GM21360 (cell line): ENCODE measurements around the gene LRRK1.

Experiments
- ATAC-seq: cut with Tn5 transposase; IDR thresholded peaks from one replicate; pipeline ENCODE4 v1.9.1; 2021; ENCODE audit warnings: mild to moderate bottlenecking, moderate library complexity; ENCODE audit not compliant: unreplicated experiment

The LRRK1 gene

GRCh38 chr15:100968050-100968966, 49.2 kb downstream of the LRRK1 start:
- no peak for ATAC-seq

- ATAC-seq: no peak
These were observed 53.8 kb downstream of the LRRK1 start for GRCh38 chr15:100972975-100973350.

- no peak for ATAC-seq
These were observed 54.4 kb downstream of the LRRK1 start for GRCh38 chr15:100973351-100974111.

GRCh38 chr15:100975043-100975442, 55.9 kb downstream of the LRRK1 start:
- no peak for ATAC-seq

DNA sequence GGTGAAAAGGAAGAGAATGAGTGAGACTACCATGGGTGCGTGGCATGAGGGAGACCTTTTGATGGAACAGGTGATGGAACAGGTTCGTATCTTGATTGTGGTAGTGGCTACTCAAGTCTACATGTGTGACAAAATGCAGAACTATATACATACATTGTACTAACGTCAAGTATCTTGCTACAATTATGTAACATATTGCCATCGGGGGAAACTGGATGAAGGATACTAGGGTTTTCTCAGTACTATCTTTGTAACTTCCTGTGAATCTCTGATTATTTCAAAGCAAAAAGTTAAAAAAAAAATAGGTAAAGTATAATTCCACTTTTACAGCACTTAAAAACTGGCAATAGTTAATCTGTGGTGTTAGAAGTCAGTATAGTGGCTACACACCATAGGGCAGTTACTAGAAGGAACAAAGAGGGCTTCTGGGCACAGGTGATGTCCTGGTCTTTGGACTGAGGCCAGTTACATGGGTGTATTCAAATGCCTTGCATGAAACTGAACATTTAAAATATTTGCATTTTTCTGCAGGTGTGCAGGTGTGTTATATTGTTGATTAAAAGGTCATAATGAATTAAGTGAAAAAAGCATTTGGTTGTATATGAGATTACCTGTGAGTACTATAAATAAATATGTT, 61.4 kb downstream of the LRRK1 start:
- no peak for ATAC-seq

DNA sequence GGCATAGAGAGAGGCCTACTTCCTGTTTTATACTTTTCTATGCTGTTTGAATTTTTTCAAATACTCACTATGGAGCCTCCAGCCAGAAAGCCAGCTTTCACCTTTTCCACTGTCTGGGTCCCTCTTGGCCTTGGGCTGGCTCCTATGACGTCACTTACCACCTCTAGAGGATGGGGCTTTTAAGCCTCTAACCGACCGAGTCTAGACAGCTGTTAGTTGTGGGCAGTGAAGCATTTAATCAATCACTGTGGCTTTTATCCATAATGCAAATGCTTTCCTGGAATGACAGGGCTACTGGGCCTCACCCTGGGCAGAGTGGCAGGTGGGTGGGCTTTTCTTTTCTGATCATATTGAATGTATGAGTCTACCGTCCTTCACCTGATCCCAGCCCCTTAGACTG, 61.9 kb downstream of the LRRK1 start:
- ATAC-seq: no peak

GRCh38 chr15:100983221-100983620, 64.1 kb downstream of the LRRK1 start:
- no peak for ATAC-seq

DNA sequence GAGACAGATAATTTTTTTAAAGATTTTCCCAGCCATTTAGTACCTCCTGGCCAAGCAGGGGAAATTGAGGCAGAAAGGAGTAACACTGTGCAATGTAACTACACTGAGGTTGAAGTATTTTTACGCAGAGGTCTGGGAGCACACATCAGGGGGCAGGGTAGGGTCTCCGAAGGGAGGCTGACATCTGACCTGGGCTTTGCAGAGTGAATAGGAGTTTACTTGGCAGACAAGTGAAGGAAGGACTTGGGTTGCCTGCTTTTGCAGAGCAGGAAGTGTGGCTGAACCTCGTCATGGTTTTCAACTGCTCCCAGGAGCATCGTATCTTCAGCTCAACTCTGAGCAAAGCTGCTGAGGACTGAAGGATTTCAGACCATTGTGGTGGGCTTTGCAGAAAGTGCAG, 66.2 kb downstream of the LRRK1 start:
- ATAC-seq: no peak

- no peak for ATAC-seq
These were observed 67.2 kb downstream of the LRRK1 start for GRCh38 chr15:100986158-100986896.

DNA sequence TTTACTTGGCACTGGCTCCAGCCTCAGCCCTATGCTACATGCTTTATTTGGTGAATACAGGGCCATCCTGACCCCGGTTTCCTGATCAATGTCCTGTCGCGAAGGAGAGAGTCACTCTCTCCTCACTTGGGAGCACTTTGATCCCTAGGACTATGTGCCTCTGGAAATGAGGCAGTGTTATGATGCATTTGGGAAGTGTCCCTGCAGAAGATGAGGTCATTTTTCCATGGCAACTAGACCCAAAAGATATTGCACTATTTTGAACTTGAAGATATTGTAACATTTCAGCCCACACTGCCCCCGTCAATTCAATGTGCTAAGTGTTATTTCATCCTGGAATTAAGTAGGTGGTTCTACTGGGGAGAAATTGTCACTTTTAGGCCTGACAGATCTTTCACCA, 68.0 kb downstream of the LRRK1 start:
- no peak for ATAC-seq

DNA sequence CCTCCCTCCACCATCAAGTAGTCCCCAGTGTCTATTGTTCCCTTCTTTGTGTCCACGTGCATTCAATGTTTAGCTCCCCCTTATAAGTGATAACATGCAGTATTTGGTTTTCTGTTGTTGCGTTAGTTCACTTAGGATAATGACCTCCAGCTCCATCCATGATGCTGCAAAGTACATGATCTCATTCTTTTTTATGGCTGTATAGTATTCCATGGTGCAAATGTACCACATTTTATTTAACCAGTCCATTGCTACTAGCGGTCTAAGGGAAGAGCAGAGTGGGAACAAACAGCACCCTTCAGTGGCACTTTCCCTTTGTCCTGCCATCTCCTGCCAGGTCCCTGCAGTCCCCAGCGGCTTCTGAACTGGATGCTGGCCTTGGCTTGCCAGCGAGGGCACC, 69.1 kb downstream of the LRRK1 start:
- ATAC-seq: no peak

DNA sequence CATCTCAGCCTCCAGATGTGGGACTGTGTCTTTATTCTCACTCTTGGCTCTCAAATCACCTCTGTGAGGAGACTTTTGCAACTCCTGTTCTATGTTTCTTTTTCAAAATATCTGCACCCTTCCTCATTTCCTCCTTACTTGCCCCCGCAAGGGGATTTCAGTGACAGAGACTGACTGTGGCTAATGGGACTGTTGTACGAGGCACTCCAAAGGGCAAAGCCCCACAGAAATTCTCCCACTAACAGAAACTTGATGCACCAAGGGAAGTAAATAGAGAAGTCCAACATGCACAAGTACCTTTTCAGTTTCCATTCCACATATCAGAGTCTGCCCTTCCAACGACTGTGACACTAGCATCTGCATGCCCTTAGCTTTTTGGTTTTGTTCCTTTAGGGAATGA, 69.7 kb downstream of the LRRK1 start:
- ATAC-seq: no peak

GRCh38 chr15:100994597-100995446, 75.7 kb downstream of the LRRK1 start:
- ATAC-seq: no peak

- ATAC-seq: no peak
These were observed 76.6 kb downstream of the LRRK1 start for GRCh38 chr15:100995471-100996430.

DNA sequence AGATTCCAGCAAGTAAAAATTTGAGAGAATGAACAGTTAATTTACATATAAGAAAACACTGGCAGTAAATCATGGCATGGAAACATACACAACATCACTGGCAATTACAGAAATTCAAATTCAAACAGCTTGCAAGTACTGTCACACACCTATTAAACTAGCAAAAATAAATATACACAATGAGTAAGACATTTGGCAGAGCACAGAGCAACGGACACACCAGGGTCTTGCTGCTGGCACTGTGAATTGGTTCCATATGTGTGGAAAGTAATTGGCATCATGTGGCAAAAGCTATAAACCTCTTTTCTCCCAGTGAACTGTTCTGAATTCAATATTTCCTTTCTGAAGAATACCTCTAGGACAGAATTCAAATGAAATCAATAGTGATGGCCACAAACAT, 78.3 kb downstream of the LRRK1 start:
- no peak for ATAC-seq

DNA sequence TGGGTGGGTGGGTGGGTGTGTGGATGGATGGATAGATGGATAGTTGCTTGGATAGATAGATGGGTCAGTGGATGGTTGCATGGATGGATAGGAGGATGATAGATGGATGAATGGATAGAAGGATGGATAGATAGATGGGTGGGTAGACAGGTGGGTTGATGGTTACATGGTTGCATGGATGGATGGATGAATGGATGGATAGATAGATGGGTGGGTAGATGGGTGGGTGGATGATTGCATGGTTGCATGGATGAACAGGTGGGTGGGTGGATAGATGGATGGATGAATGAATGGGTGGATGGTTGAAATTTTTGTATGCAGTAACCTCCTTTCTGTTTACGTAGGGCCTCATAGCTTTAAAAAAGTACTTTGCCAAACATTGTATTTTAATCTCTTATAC, 79.5 kb downstream of the LRRK1 start:
- no peak for ATAC-seq

- ATAC-seq: no peak
These were observed 80.2 kb downstream of the LRRK1 start for GRCh38 chr15:100999369-100999768.

GRCh38 chr15:101000271-101000681, 81.1 kb downstream of the LRRK1 start:
- ATAC-seq: no peak

DNA sequence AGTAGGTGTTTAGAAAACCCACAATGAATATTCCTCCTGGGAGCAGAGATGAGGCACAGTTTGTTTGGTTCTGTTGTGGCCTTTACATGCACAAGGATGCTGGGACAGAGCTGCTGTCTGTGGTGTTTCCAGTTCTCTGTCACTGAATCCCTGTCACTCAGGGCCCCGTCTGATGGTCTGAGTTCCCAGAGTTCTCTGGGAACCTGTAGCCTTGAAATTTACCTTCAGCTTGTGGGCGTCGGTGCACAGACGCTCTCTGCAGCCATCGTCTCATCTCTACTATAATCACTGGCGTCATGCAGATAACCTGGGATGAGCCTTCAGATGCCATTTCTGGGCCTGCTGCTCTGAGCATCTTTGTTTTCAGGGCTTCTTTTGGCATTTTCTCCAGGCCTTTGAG, 81.9 kb downstream of the LRRK1 start:
- ATAC-seq: no peak
